Erythroblast (primary cell): Measurements from ENCODE around the gene IGSF3.
"Not testable (repeated sequence)": the region's sequence is repeated elsewhere in the genome, so short reads cannot be mapped to it uniquely, and the experiment has no call there.

Experiments used
- GATA1 ChIP-seq: IDR thresholded peaks from 2 replicates; pipeline ENCODE4 v1.6.1; 2011; ENCODE audit warnings: low read depth, mild to moderate bottlenecking, control low read depth, low read length, moderate library complexity
- POLR2A ChIP-seq: IDR thresholded peaks from 2 replicates; pipeline ENCODE4 v1.6.1; 2011; ENCODE audit warnings: mild to moderate bottlenecking, low read length

DNA sequence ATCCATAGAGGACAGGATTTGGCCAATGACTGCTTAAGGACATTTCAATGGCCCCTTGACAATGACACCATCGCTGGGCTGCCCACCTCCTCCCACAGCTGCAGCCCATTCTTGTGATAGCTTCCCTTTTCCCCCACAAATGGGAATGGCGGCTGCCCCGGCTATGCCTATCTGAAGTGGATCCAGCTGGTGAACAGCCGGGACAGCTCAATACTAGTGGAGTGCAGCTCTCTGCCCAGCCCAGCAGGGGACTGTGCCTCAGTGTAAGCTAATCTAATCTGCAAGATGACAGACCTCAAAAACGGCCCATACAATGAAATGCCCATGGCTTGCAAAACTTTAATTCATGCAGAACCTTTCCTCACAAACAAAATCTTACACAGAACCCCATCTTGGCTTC, 49.7 kb downstream of the IGSF3 start:
- not testable (repeated sequence) for TF ChIP-seq POLR2A, GATA1
